Temporal lobe (tissue), 1 donor: ENCODE measurements around the gene PSG5. TPM values are rescaled to one million over a fixed set of nuclear protein-coding genes. Genes with fewer than 3 reads are reported as not detected.

ENCODE experiments used
- total RNA-seq: library from RNA; depleted of rRNA; stranded (reverse); fragments of >200 nt; gene quantifications from one replicate; pipeline ENCODE4 v1.2.3, GENCODE V29; 2014

PSG5 gene
- total RNA-seq, 1 donor from 2014 or later = not detected

Other genes starting within 250 kb of the PSG5 start
- not detected for gene PSG7, start 249.3 kb downstream of the PSG5 start, total RNA-seq
- not detected for gene PSG11, start 160.1 kb downstream of the PSG5 start, total RNA-seq
- not detected for gene PSG2, start 103.8 kb downstream of the PSG5 start, total RNA-seq
- not detected for gene PSG4, start 19.1 kb upstream of the PSG5 start, total RNA-seq
- not detected for gene PSG9, start 83.0 kb upstream of the PSG5 start, total RNA-seq
- 0.74 TPM for gene CD177, start 167.2 kb upstream of the PSG5 start, total RNA-seq
- not detected for gene TEX101, start 228.4 kb upstream of the PSG5 start, total RNA-seq